DND-41 (cell line): ENCODE data around the gene PKD2.

Experiments
- EZH2 ChIP-seq: IDR thresholded peaks from 3 replicates; pipeline ENCODE4 v1.6.1; 2012; ENCODE audit warnings: borderline replicate concordance, low read depth, mild to moderate bottlenecking, moderate library complexity, low read length, inconsistent platforms; ENCODE audit not compliant: severe bottlenecking
- TF ChIP-seq, protein P1 (sequence below): IDR thresholded peaks from 2 replicates; pipeline ENCODE4 v1.5.1; 2012; ENCODE audit warnings: borderline replicate concordance, low read length, moderate library complexity, mild to moderate bottlenecking; ENCODE audit not compliant: poor library complexity, severe bottlenecking; ENCODE audit errors: extremely low read depth

DNA sequence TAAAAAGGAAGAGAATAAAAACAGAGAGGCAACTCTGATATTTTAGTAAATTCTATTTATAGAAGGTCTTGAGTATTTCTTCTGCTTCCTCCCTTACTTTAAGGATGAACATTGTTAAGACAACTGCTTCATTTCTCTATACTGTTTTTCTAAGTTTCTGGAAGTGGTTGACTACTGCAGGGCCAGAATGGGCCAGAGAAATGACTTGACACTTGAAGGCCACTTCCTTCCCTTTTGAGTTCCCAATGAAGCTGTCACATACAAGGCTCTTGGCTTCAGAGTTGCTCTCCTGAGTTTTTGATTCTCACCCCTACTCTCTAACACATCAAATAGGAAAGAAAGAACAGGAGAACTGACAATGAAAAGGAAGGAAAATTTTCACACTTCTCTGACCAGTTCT, 37.6 kb downstream of the PKD2 start:
- TF ChIP-seq EZH2 = no peak
- TF ChIP-seq, protein P1, sequence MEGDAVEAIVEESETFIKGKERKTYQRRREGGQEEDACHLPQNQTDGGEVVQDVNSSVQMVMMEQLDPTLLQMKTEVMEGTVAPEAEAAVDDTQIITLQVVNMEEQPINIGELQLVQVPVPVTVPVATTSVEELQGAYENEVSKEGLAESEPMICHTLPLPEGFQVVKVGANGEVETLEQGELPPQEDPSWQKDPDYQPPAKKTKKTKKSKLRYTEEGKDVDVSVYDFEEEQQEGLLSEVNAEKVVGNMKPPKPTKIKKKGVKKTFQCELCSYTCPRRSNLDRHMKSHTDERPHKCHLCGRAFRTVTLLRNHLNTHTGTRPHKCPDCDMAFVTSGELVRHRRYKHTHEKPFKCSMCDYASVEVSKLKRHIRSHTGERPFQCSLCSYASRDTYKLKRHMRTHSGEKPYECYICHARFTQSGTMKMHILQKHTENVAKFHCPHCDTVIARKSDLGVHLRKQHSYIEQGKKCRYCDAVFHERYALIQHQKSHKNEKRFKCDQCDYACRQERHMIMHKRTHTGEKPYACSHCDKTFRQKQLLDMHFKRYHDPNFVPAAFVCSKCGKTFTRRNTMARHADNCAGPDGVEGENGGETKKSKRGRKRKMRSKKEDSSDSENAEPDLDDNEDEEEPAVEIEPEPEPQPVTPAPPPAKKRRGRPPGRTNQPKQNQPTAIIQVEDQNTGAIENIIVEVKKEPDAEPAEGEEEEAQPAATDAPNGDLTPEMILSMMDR = no peak
